WERI-Rb-1 (cell line): ENCODE data around the gene HNMT.

Source experiments
- DNase-seq: peaks from one replicate; pipeline ENCODE4 v3.0.0-alpha.2; 2020
- H3K27ac ChIP-seq: fragments of 250-450 bp; sonication (Bioruptor Pico); 2 replicates; pipeline ENCODE4 v1.5.1; 2020; ENCODE audit warnings: mild to moderate bottlenecking, moderate library complexity
- H3K27me3 ChIP-seq: fragments of 250-450 bp; sonication (Bioruptor Pico); 2 replicates; pipeline ENCODE4 v1.5.1; 2021; ENCODE audit warnings: mild to moderate bottlenecking, low read depth, moderate library complexity; ENCODE audit not compliant: insufficient read depth, severe bottlenecking
- H3K36me3 ChIP-seq: fragments of 250-450 bp; sonication (Bioruptor Pico); 2 replicates; pipeline ENCODE4 v1.5.1; 2020; ENCODE audit warnings: mild to moderate bottlenecking, moderate library complexity
- H3K4me3 ChIP-seq: 2 replicates; pipeline ENCODE4 v1.5.1; 2011; ENCODE audit warnings: low read depth, mild to moderate bottlenecking, control low read depth, low read length
- H3K9me3 ChIP-seq: fragments of 250-450 bp; sonication (Bioruptor Pico); 2 replicates; pipeline ENCODE4 v1.5.1; 2021; ENCODE audit warnings: mild to moderate bottlenecking, moderate library complexity; ENCODE audit not compliant: severe bottlenecking
- CTCF ChIP-seq: IDR thresholded peaks from 2 replicates; pipeline ENCODE4 v1.5.1; 2011; ENCODE audit warnings: low read depth, mild to moderate bottlenecking, control low read depth, inconsistent platforms, low read length

The HNMT gene

GRCh38 chr2:137977790-137978189, 13.5 kb downstream of the HNMT start:
- Histone ChIP-seq H3K27ac (no peak overlapping the region), H3K27me3 (no peaks in the 10 kb centered on the region), H3K4me3 (no peak overlapping the region), H3K36me3 (no peaks in the 10 kb centered on the region), H3K9me3 (no peaks in the 10 kb centered on the region)
- DNase-seq: no peak
- TF ChIP-seq CTCF: no peak

- no peaks in the 10 kb centered on the region for H3K27me3 ChIP-seq
- no peaks in the 10 kb centered on the region for H3K36me3 ChIP-seq
- no peak for DNase-seq
- H3K27ac ChIP-seq: no peak overlapping the region
- TF ChIP-seq CTCF: no peak
- H3K4me3 ChIP-seq: no peak overlapping the region
- no peaks in the 10 kb centered on the region for H3K9me3 ChIP-seq
Measured at GRCh38 chr2:137980459-137980858, 16.2 kb downstream of the HNMT start.

- Histone ChIP-seq H3K36me3 (no peaks in the 10 kb centered on the region), H3K4me3 (no peak overlapping the region), H3K27me3 (no peaks in the 10 kb centered on the region), H3K27ac (no peak overlapping the region), H3K9me3 (no peaks in the 10 kb centered on the region)
- no peak for DNase-seq
- no peak for TF ChIP-seq CTCF
Measured at GRCh38 chr2:137981112-137981656, 16.9 kb downstream of the HNMT start.

GRCh38 chr2:137983581-137983980, 19.3 kb downstream of the HNMT start:
- H3K36me3 ChIP-seq: no peaks in the 10 kb centered on the region
- H3K4me3 ChIP-seq: no peak overlapping the region
- H3K27ac ChIP-seq: no peak overlapping the region
- DNase-seq: no peak
- TF ChIP-seq CTCF: no peak
- H3K27me3 ChIP-seq: no peaks in the 10 kb centered on the region
- no peaks in the 10 kb centered on the region for H3K9me3 ChIP-seq

GRCh38 chr2:137986268-137986667, 22.0 kb downstream of the HNMT start:
- Histone ChIP-seq H3K36me3 (no peaks in the 10 kb centered on the region), H3K4me3 (no peak overlapping the region), H3K9me3 (no peaks in the 10 kb centered on the region), H3K27ac (no peak overlapping the region), H3K27me3 (no peaks in the 10 kb centered on the region)
- DNase-seq: no peak
- no peak for TF ChIP-seq CTCF

GRCh38 chr2:137987011-137987410, 22.7 kb downstream of the HNMT start:
- no peak for DNase-seq
- Histone ChIP-seq H3K4me3 (no peak overlapping the region), H3K9me3 (no peaks in the 10 kb centered on the region), H3K27ac (no peak overlapping the region), H3K27me3 (no peaks in the 10 kb centered on the region), H3K36me3 (no peaks in the 10 kb centered on the region)
- TF ChIP-seq CTCF: no peak
